ENCODE results near the gene MYOG.

DNA sequence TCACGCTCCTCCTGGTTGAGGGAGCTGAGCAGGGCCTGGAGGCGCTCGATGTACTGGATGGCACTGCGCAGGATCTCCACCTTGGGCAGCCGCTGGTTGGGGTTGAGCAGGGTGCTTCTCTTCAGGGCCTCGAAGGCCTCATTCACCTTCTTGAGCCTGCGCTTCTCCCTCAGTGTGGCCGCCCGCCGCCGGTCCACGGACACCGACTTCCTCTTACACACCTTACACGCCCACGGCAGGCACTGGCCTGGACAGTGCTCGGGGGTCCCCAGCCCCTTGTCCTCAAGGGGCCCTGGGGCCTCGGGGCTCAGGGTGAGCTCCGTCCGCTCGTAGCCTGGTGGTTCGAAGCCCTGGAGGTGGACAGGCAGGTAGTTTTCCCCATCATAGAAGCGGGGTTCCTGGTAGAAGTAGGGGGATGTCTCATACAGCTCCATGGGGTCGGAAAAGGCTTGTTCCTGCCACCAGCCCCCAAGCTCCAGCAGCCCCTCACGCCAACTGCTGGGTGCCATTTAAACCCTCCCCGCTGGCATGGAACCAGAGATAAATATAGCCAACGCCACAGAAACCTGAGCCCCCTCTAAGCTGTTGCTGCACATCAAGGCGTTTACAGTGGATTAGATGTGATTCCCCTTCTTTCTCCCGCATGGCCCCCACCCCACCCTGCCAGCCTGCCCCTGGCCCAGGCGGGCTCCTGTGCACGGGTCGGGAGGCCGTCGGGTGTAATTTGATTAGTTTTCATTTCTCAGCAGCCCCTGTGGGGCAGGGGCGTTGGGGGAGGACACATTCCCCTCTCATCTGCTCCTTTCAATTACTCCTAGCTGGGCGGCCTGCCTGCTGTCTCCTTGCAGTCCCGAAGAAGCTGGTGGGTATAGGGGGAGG, at the start of gene MYOG:
- TF ChIP-seq CTCF (IDR thresholded peaks at IDR 0.05) (no peak), POLR2A (IDR thresholded peaks at IDR 0.05) (no peak)

Measured in heart left ventricle (tissue), 13 donors.